Measurements from ENCODE around the gene CYP24A1. TPM values are rescaled to one million over a fixed set of nuclear protein-coding genes. Genes with fewer than 3 reads are reported as not detected.

Gene CYP24A1
- total RNA-seq, 2 donors from 2014 or later, result not detected

DNA sequence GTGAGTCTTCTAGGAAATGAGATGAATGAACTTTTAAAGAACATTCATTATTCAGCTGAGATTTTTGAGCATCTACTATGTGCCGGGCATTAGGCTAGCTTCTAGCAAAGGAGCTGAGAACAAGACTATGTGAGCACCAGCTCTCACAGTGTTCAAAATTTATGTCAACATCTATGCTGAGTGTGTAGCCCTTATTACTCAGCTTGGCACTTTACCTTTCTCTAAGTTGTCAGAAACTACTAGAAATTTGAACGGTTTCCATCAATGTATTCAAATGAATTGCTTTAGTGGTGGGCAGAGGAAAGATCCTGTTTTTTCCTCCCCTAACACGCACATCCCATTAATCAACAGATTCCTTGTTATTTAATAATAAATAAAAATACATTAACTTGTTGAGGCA lies 33.3 kb downstream of the CYP24A1 start:
- TF ChIP-seq, protein P1, sequence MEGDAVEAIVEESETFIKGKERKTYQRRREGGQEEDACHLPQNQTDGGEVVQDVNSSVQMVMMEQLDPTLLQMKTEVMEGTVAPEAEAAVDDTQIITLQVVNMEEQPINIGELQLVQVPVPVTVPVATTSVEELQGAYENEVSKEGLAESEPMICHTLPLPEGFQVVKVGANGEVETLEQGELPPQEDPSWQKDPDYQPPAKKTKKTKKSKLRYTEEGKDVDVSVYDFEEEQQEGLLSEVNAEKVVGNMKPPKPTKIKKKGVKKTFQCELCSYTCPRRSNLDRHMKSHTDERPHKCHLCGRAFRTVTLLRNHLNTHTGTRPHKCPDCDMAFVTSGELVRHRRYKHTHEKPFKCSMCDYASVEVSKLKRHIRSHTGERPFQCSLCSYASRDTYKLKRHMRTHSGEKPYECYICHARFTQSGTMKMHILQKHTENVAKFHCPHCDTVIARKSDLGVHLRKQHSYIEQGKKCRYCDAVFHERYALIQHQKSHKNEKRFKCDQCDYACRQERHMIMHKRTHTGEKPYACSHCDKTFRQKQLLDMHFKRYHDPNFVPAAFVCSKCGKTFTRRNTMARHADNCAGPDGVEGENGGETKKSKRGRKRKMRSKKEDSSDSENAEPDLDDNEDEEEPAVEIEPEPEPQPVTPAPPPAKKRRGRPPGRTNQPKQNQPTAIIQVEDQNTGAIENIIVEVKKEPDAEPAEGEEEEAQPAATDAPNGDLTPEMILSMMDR (IDR thresholded peaks at IDR 0.05), result no peak
- TF ChIP-seq POLR2A (IDR thresholded peaks at IDR 0.05), result no peak

DNA sequence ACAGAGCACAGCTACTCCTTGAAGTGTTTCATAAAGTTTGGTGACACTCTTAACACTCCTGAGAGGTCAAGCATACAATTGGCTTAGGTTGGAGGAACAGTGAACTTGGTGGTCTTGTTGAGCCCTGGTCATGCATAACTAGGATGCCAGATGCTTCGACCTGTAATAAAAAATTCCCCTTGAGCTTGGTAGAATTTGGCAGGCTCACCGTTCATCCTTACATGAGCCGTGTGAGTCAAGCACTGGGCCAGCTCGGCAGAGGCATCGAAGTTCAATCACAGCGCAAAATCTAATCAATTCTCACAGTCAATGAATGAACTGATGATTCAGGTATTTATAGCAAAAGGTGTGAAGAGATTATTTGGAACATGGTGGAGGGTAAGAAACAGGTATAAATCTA lies 33.7 kb downstream of the CYP24A1 start:
- WGBS, 2 donors, result 75 to 86% methylated on average over 6 of the region's 6 CpGs

More for the DNA sequence above, 33.3 kb downstream of the CYP24A1 start:
- no peak overlapping the region for H3K27ac ChIP-seq
- DNase-seq (no peak), ATAC-seq (no peak)
- intact Hi-C loops (cut with DNase I), result no loop called here
- H3K9me3 ChIP-seq, result no peaks in the 10 kb centered on the region
- no peak overlapping the region for H3K4me3 ChIP-seq
- H3K27me3 ChIP-seq, result no peaks in the 10 kb centered on the region
- no peaks in the 10 kb centered on the region for H3K4me1 ChIP-seq
- no peaks in the 10 kb centered on the region for H3K36me3 ChIP-seq (replicated peaks in 1 of 2; ENCODE audit: insufficient read depth in 1 of 2, low read depth in 2 of 2)
- WGBS, 2 donors, result 75 to 81% methylated on average over 3 of the region's 3 CpGs

DNA sequence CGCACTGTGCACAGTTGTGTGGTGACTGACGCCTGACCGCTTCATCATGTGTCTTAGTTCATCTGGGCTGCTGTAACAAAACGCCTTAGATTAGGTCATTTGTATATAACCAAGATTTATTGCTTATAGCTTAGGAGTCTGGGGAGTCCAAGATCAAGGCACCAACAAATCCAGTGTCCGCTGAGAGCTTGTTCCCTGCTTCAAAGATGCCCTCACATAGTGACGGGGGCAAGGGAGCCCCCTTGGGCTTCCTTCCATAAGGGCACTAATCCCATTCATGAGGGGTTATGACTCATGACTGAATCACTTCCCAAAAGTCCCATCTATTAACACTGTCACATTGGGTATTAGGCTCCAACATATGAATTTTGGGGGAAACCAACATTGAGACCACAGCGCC lies 34.6 kb downstream of the CYP24A1 start:
- H3K4me3 ChIP-seq, result no peak overlapping the region
- WGBS, 2 donors, result 70 to 74% methylated on average over 7 of the region's 7 CpGs
- DNase-seq (no peak), ATAC-seq (no peak)
- no peak overlapping the region for H3K27ac ChIP-seq
- intact Hi-C loops (cut with DNase I), result no loop called here
- H3K36me3 ChIP-seq (replicated peaks in 1 of 2; ENCODE audit: insufficient read depth in 1 of 2, low read depth in 2 of 2), result no peaks in the 10 kb centered on the region
- no peak for TF ChIP-seq POLR2A (IDR thresholded peaks at IDR 0.05)
- TF ChIP-seq, protein P1 (IDR thresholded peaks at IDR 0.05), result no peak
- H3K27me3 ChIP-seq, result no peaks in the 10 kb centered on the region
- no peaks in the 10 kb centered on the region for H3K4me1 ChIP-seq
- H3K9me3 ChIP-seq, result no peaks in the 10 kb centered on the region

More for the DNA sequence above, 33.7 kb downstream of the CYP24A1 start:
- intact Hi-C loops (cut with DNase I), result no loop called here
- H3K27ac ChIP-seq, result no peak overlapping the region
- no peaks in the 10 kb centered on the region for H3K4me1 ChIP-seq
- H3K27me3 ChIP-seq, result no peaks in the 10 kb centered on the region
- ATAC-seq (no peak), DNase-seq (no peak)
- H3K36me3 ChIP-seq (replicated peaks in 1 of 2; ENCODE audit: insufficient read depth in 1 of 2, low read depth in 2 of 2), result no peaks in the 10 kb centered on the region
- H3K9me3 ChIP-seq, result no peaks in the 10 kb centered on the region
- no peak overlapping the region for H3K4me3 ChIP-seq
- no peak for TF ChIP-seq POLR2A (IDR thresholded peaks at IDR 0.05)
- TF ChIP-seq, protein P1 (IDR thresholded peaks at IDR 0.05), result no peak

DNA sequence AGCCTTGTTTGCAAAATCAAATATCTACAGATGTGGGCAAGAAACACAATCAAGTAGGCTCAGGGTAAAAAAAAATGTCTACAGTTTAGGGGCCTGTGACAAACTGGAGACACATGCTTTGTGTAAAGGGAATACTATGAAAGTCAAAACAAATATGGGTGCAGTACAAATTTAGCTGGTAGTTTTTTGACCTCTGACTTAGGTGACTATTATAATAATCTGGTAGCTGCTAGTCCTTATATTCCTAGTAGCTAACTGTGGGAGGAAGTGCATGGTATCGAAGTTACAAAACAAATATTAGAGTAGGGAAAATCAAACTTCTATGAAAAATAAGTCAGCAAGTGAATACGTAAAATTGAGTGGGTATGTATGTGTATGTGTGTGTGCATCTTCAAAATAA lies 35.4 kb downstream of the CYP24A1 start:
- ATAC-seq, result no peak
- Histone ChIP-seq H3K36me3 (replicated peaks in 1 of 2; ENCODE audit: insufficient read depth in 1 of 2, low read depth in 2 of 2) (no peaks in the 10 kb centered on the region), H3K27me3 (no peaks in the 10 kb centered on the region), H3K4me1 (no peaks in the 10 kb centered on the region), H3K4me3 (no peak overlapping the region), H3K9me3 (no peaks in the 10 kb centered on the region), H3K27ac (no peak overlapping the region)
- TF ChIP-seq POLR2A (IDR thresholded peaks at IDR 0.05), result no peak
- TF ChIP-seq, protein P1 (IDR thresholded peaks at IDR 0.05), result no peak
- intact Hi-C loops (cut with DNase I), result no loop called here
- no peak for DNase-seq
- WGBS, 2 donors, result 38 to 56% methylated on average over 2 of the region's 2 CpGs

DNA sequence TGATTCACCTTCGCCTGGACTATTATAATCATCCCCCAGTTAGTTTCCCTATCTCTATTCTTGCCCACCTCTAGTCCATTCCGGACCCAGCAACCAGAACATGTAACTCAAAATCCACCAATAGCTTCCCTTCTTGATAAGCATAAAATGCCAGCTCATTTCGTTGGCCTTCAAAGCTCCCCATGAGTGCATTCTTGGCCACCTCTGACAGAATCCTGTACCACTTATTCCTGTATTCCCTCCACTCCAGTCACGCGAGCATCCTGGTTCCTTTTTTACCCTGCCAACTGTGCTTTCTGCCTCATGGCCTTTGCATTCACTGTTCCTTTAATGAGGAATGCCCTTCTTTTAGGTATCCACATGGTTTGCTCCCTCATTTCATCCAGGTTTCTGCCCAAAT lies 36.7 kb downstream of the CYP24A1 start:
- intact Hi-C loops (cut with DNase I), result no loop called here
- ATAC-seq, result no peak
- TF ChIP-seq, protein P1 (IDR thresholded peaks at IDR 0.05), result no peak
- TF ChIP-seq POLR2A (IDR thresholded peaks at IDR 0.05), result no peak
- no peaks in the 10 kb centered on the region for H3K9me3 ChIP-seq
- no peaks in the 10 kb centered on the region for H3K36me3 ChIP-seq (replicated peaks in 1 of 2; ENCODE audit: insufficient read depth in 1 of 2, low read depth in 2 of 2)
- DNase-seq, result no peak
- 45 to 68% methylated on average over 5 of the region's 5 CpGs for WGBS, 2 donors
- no peaks in the 10 kb centered on the region for H3K27me3 ChIP-seq
- no peaks in the 10 kb centered on the region for H3K4me1 ChIP-seq
- no peak overlapping the region for H3K27ac ChIP-seq
- no peak overlapping the region for H3K4me3 ChIP-seq
